ENCODE measurements around the gene PGC.

The PGC gene

DNA sequence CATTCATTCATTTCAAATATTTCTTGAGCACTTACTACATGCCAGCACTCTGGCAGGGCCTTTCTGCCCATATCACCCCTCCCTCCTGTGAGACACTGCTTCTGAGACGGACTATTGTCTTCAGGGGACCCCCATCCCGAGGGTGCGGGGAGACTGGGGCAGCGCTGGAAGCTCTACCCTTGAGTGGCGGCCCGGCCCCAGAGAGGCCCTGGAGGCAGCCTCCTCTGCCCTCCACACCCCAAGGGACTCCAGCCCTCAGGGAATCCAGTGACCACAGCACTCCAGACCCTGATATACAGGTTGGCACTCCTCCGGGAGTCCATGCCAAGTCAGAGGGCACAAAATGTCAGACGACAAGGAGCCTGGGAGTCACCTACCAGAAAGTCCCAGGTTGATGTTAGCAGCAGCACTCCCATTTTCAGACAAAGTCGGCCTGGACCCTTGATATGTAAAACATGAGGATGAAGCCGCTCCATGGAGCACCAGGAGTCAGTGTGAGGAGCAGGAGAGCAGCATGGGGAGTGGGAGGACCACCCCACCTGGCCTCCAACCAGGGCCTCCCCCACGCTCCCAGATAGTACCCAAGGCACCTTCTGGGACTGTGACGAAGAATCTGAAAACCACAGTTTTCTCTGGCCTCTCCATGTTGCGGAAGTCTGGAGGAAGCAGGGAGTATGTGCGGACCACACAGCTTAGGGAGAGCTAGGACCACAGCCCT, 32.5 kb downstream of the PGC start:
- no peak for DNase-seq (ENCODE audit: low read depth in 3 of 3)

- no peak for DNase-seq (ENCODE audit: low read depth in 3 of 3)
Observed at GRCh38 chr6:41713650-41714291, 33.4 kb downstream of the PGC start.

DNA sequence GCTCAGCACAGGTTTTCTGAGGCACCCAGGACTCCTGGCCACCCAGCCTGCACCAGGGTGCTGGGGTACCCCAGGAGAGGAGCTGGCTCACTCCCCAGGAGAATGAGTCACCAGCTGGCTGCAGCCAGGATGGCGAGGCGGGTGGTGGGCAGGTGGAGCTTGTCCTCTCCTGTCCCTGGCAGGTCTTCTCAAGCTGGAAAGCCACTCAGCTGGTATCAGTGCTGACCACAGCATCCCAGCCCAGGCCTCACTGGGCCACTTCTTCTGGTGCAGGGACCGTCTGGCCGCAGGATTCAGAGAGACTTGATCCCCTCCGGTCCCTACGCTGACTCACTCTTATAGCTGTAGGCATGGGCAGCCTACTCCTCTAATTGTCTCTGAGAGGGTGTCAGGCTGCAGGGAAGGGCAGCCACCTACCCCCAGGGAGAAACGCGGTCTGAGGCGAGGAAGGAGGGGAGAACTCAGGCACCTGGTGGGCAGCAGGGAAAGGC, 34.0 kb downstream of the PGC start:
- no peak for DNase-seq (ENCODE audit: low read depth in 3 of 3)

- no peak for DNase-seq (ENCODE audit: low read depth in 3 of 3)
Observed at GRCh38 chr6:41712651-41713103, 34.5 kb downstream of the PGC start.

DNA sequence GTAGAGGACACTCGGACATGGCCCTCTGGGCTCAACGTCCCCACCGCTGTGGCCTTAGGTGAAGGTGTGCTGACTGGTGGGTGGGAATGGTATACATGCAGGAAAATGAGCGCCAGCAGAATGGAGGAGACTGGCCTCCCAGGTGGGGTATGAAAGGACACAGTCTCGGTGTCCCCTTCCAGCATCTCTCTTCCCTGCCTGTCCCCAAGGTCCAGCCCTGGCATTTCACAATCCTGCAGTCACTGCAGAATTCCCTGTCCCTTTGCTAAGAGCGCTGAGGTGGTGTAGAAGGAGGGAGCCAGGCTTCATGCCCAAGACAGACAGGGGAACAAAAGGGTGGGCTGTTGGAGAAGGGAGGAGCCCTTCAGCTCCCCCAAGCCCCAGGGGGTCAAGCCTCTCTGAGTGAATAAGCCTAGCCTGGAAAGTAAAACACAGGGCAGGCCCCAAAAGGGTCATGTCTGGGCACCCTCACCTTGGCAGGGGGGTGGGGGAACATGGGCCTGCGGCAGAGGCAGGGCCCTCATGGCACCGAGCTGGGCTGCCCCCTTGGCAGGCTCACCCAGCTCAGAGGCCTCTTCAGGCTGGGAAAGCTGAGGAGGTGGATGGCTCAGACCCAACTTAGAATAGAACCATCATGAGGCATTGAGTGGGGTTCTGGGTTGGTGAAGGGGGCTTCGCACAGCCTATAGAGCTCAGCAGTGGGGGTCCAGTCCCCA, 35.7 kb downstream of the PGC start:
- no peak for DNase-seq (ENCODE audit: low read depth in 3 of 3)

DNA sequence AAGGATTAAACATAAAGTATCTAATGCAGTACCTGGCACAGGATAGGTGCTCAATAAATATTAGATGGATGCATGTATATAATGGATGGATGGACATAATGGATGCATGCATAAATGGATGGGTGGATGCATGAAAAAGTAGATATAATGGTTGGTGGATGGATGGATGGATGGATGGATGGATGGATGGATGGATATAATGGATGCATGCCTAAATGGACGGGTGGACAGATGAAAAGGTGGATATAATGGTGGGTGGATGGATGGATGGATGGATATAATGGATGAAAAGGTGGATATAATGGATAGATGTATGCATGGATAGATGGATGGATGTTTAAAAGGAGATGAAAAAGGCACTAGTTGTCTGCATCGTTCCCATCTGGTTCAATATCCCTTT, 37.8 kb downstream of the PGC start:
- no peak for DNase-seq (ENCODE audit: low read depth in 3 of 3)

GRCh38 chr6:41708856-41709255, 38.3 kb downstream of the PGC start:
- no peak for DNase-seq (ENCODE audit: low read depth in 3 of 3)

GRCh38 chr6:41707565-41708200, 39.5 kb downstream of the PGC start:
- peak in 1 of 3 experiments; percentile 9 for DNase-seq (ENCODE audit: low read depth in 3 of 3)

GRCh38 chr6:41706876-41707564, 40.2 kb downstream of the PGC start:
- no peak for DNase-seq (ENCODE audit: low read depth in 3 of 3)

GRCh38 chr6:41705996-41706835, 41.0 kb downstream of the PGC start:
- DNase-seq (ENCODE audit: low read depth in 3 of 3), result peak; percentile 37 to 78 (median 58)

- DNase-seq (ENCODE audit: low read depth in 3 of 3), result no peak
Observed at GRCh38 chr6:41705311-41705995, 41.7 kb downstream of the PGC start.

DNA sequence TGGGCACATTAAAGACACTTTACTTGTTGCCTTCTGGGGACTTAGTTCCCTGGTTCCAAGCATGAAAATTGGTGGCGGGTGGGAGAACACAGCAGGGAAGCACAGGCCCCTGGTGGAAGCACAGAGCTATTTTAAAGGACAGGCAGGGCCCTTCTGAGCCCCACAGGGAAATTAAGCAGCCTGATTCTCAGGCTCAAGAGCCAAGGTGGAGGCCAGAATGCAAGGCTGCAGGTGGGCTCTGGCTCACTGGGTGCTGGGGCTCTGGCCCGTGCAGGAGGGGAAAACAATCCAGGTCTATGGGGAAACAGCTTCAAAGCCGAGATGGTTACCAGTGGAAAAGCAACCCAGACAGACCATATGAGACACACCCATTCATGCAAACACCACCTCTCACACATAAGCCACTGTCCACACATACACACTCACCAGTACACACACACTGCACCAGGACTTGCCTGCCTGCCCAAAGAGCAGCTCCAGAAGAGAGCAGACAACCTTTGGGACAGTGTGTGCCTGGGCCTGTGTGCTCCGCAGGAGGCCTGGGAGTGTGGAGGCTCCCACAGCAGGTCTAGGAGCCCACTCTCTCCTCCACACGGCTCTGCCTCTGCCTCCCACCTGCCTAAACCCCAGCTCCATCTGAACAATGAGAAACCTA, 42.4 kb downstream of the PGC start:
- DNase-seq (ENCODE audit: low read depth in 3 of 3), result no peak

DNA sequence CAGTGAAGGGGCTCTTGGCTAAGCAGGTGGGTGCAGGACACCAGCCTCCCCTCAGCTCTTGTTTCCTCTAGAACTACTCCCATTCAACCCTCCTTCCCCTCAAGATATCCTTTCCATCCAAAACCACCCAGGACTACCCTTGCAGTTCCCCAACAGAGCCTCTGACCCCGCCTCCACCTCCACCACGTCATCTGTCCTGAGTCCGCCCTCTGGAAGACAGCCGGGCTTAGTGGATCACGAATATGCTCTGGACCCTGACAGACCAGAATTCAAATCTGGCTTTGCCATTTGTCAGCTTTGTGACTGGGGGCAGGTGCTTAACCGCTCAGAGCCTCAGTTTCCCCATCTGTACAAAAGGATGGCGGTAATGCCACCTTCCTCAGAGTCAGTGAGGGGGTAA, 43.2 kb downstream of the PGC start:
- DNase-seq (ENCODE audit: low read depth in 3 of 3), result no peak

DNA sequence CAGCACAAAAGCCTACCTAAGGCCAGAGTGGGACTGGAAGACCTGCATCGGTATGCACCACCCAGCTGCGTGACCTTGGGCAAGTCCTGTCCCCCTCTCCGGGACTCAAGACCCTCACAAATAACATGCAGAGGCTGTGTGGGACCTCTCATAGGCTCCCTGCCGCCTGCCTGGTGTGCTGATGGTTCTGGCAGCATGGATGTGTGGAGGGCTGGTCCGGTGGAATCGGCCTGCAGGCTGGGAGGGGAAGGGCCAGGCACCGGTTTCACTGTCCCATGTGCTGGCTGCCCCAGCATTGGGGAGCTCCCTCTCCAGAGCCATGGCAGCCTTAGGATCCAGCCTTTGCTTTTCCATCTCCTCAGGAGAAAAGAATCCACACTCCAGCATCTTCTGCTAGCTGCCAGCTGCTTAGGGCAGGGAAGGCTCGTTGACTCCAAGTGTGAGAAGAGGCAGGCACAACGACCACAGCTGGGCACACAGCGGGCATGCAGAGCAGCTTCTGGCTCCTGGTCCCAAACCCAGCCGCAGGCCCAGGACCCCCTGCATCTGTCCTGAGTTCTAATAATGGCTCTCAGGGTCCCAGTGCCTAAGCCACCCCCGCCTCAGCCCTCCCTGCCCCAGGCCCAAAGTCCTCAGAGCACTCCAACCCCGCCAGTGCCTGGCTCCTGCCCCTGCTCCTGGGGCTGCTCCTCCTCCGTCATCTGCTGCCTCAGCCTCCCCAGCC, 44.3 kb downstream of the PGC start:
- no peak for DNase-seq (ENCODE audit: low read depth in 3 of 3)

GRCh38 chr6:41702089-41702745, 45.0 kb downstream of the PGC start:
- no peak for DNase-seq (ENCODE audit: low read depth in 3 of 3)

- no peak for DNase-seq (ENCODE audit: low read depth in 3 of 3)
Observed at GRCh38 chr6:41700463-41701347, 46.5 kb downstream of the PGC start.

GRCh38 chr6:41699063-41699462, 48.1 kb downstream of the PGC start:
- DNase-seq (ENCODE audit: low read depth in 3 of 3), result no peak
